ENCODE data around the gene ROPN1L.

GRCh38 chr5:10490927-10491672 is 49.4 kb downstream of the ROPN1L start:
- TF ChIP-seq, protein P1, sequence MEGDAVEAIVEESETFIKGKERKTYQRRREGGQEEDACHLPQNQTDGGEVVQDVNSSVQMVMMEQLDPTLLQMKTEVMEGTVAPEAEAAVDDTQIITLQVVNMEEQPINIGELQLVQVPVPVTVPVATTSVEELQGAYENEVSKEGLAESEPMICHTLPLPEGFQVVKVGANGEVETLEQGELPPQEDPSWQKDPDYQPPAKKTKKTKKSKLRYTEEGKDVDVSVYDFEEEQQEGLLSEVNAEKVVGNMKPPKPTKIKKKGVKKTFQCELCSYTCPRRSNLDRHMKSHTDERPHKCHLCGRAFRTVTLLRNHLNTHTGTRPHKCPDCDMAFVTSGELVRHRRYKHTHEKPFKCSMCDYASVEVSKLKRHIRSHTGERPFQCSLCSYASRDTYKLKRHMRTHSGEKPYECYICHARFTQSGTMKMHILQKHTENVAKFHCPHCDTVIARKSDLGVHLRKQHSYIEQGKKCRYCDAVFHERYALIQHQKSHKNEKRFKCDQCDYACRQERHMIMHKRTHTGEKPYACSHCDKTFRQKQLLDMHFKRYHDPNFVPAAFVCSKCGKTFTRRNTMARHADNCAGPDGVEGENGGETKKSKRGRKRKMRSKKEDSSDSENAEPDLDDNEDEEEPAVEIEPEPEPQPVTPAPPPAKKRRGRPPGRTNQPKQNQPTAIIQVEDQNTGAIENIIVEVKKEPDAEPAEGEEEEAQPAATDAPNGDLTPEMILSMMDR (IDR thresholded peaks at IDR 0.05), result no peak
- no peak for TF ChIP-seq POLR2A (IDR thresholded peaks at IDR 0.05)

All from lower leg skin (tissue), 3 donors.